Measurements from ENCODE around the gene CCDC17. TPM values are rescaled to one million over a fixed set of nuclear protein-coding genes. Genes with fewer than 3 reads are reported as not detected.

CCDC17 gene
- 10 to 100 TPM in 3 of 4 donors, 1 to 10 TPM in 1; 5.0 to 17.3 (median 15.7) TPM for total RNA-seq

DNA sequence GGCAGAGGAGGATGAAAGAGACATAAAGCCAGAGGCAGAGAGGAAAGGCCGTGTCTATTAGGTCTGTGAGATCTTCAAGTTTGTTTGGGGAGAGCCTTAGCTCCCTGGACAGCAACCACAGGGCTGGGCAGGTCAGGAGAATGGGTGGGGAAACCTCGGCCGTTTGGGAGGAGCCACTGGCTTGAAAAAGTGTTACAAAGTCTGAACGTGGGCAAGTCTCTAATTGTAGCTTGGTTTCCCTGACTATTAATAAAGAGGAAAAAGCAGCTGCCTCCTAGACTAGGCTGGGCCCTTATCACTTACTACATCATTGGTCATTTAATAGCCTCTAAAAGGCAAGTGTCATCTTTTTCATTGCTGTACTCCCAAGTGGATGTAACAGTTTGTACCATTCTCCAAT, at the start of gene CCDC17:
Gene CCDC17, minus strand, starts transcription at position 83 of the 400 bp plus-strand sequence. CDS start 145 bp downstream, outside the sequence.
- Histone ChIP-seq H3K36me3 (peaks cover 0 to 53% (median 0%) of the 10 kb centered on the region in 3 donors), H3K4me3 (peak within 1 kb of the TSS in 1 of 4 donors; percentile 17), H3K9me3 (no peaks in the 10 kb centered on the region), H3K27ac (peak within 1 kb of the TSS in 1 of 4 donors; percentile 28), H3K27me3 (no peaks in the 10 kb centered on the region), H3K4me1 (peaks cover 0 to 8% (median 0%) of the 10 kb centered on the region in 4 donors)
- TF ChIP-seq POLR2A (IDR thresholded peaks at IDR 0.05): no peak
- TF ChIP-seq, protein P1, sequence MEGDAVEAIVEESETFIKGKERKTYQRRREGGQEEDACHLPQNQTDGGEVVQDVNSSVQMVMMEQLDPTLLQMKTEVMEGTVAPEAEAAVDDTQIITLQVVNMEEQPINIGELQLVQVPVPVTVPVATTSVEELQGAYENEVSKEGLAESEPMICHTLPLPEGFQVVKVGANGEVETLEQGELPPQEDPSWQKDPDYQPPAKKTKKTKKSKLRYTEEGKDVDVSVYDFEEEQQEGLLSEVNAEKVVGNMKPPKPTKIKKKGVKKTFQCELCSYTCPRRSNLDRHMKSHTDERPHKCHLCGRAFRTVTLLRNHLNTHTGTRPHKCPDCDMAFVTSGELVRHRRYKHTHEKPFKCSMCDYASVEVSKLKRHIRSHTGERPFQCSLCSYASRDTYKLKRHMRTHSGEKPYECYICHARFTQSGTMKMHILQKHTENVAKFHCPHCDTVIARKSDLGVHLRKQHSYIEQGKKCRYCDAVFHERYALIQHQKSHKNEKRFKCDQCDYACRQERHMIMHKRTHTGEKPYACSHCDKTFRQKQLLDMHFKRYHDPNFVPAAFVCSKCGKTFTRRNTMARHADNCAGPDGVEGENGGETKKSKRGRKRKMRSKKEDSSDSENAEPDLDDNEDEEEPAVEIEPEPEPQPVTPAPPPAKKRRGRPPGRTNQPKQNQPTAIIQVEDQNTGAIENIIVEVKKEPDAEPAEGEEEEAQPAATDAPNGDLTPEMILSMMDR (IDR thresholded peaks at IDR 0.05): no peak
- DNase-seq: no peak

GRCh38 chr1:45669859-45670655, 46.2 kb upstream of the CCDC17 start:
- Histone ChIP-seq H3K36me3 (no peaks in the 10 kb centered on the region), H3K27me3 (no peaks in the 10 kb centered on the region), H3K4me1 (peaks cover 0 to 31% (median 0%) of the 10 kb centered on the region in 4 donors), H3K27ac (no peak overlapping the region), H3K9me3 (no peaks in the 10 kb centered on the region), H3K4me3 (no peak overlapping the region)
- TF ChIP-seq, protein P1 (IDR thresholded peaks at IDR 0.05): no peak
- no peak for TF ChIP-seq POLR2A (IDR thresholded peaks at IDR 0.05)
- no peak for DNase-seq

- TF ChIP-seq POLR2A (IDR thresholded peaks at IDR 0.05): no peak
- TF ChIP-seq, protein P1 (IDR thresholded peaks at IDR 0.05): no peak
- H3K27ac ChIP-seq: no peak overlapping the region
- peaks cover 0 to 24% (median 0%) of the 10 kb centered on the region in 4 donors for H3K4me1 ChIP-seq
- no peak overlapping the region for H3K4me3 ChIP-seq
- no peak for DNase-seq
- H3K36me3 ChIP-seq: no peaks in the 10 kb centered on the region
- H3K27me3 ChIP-seq: no peaks in the 10 kb centered on the region
- no peaks in the 10 kb centered on the region for H3K9me3 ChIP-seq
Measured at GRCh38 chr1:45669379-45669778, 45.5 kb upstream of the CCDC17 start.

GRCh38 chr1:45668526-45668925, 44.7 kb upstream of the CCDC17 start:
- Histone ChIP-seq H3K4me3 (no peak overlapping the region), H3K27ac (no peak overlapping the region), H3K27me3 (no peaks in the 10 kb centered on the region), H3K4me1 (peaks cover 0 to 15% (median 0%) of the 10 kb centered on the region in 4 donors), H3K9me3 (no peaks in the 10 kb centered on the region), H3K36me3 (no peaks in the 10 kb centered on the region)
- no peak for DNase-seq
- no peak for TF ChIP-seq POLR2A (IDR thresholded peaks at IDR 0.05)
- TF ChIP-seq, protein P1 (IDR thresholded peaks at IDR 0.05): no peak

- Histone ChIP-seq H3K4me1 (peaks cover 0 to 18% (median 0%) of the 10 kb centered on the region in 4 donors), H3K27ac (no peak overlapping the region), H3K9me3 (no peaks in the 10 kb centered on the region), H3K36me3 (no peaks in the 10 kb centered on the region), H3K27me3 (no peaks in the 10 kb centered on the region), H3K4me3 (no peak overlapping the region)
- TF ChIP-seq POLR2A (IDR thresholded peaks at IDR 0.05): no peak
- TF ChIP-seq, protein P1 (IDR thresholded peaks at IDR 0.05): no peak
- no peak for DNase-seq
Measured at GRCh38 chr1:45667321-45668111, 43.7 kb upstream of the CCDC17 start.

Measured in Peyer's patch (tissue), 4 donors.